Muscle of arm (tissue), 14 donors: ENCODE data around the gene MXD4. TPM values are rescaled to one million over a fixed set of nuclear protein-coding genes. Genes with fewer than 3 reads are reported as not detected.

Experiments used
- DNase-seq: peaks from one replicate; pipeline ENCODE4 v3.0.0-alpha.2; 2013
- long read RNA-seq, 11 donors: transcript quantifications; one replicate each; lab custom pipeline, GENCODE V29; 2026
- polyA plus RNA-seq, 12 donors: library from polyadenylated mRNA; unstranded; fragments of 120-200 nt; gene quantifications; one replicate each; pipeline ENCODE4 v1.2.1, GENCODE V29; 2013; ENCODE audit not compliant: insufficient read length in 12 of 12

Gene MXD4, protein sequence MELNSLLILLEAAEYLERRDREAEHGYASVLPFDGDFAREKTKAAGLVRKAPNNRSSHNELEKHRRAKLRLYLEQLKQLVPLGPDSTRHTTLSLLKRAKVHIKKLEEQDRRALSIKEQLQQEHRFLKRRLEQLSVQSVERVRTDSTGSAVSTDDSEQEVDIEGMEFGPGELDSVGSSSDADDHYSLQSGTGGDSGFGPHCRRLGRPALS
- polyA plus RNA-seq = 10 to 100 TPM in 11 of 12 donors, not detected in 1; 42.1 to 72.4 (median 50.0) TPM
- long read RNA-seq, donor 1, full-length matches to known transcripts = 26 of 26 reads
- long read RNA-seq, donor 1, partial matches to known transcripts = 0 of 26 reads
- long read RNA-seq, donor 1, other reads (novel, unspliced or antisense) = 0 of 26 reads
- long read RNA-seq, donor 2, full-length matches to known transcripts = 30 of 30 reads
- long read RNA-seq, donor 2, partial matches to known transcripts = 0 of 30 reads
- long read RNA-seq, donor 2, other reads (novel, unspliced or antisense) = 0 of 30 reads
- long read RNA-seq, donor 3, full-length matches to known transcripts = 9 of 34 reads
- long read RNA-seq, donor 3, partial matches to known transcripts = 25 of 34 reads
- long read RNA-seq, donor 3, other reads (novel, unspliced or antisense) = 0 of 34 reads
- long read RNA-seq, donor 4, full-length matches to known transcripts = 8 of 8 reads
- long read RNA-seq, donor 4, partial matches to known transcripts = 0 of 8 reads
- long read RNA-seq, donor 4, other reads (novel, unspliced or antisense) = 0 of 8 reads
- long read RNA-seq, donor 5, full-length matches to known transcripts = 67 of 77 reads
- long read RNA-seq, donor 5, partial matches to known transcripts = 10 of 77 reads
- long read RNA-seq, donor 5, other reads (novel, unspliced or antisense) = 0 of 77 reads
- long read RNA-seq, donor 6, full-length matches to known transcripts = 13 of 13 reads
- long read RNA-seq, donor 6, partial matches to known transcripts = 0 of 13 reads
- long read RNA-seq, donor 6, other reads (novel, unspliced or antisense) = 0 of 13 reads
- long read RNA-seq, donor 7, full-length matches to known transcripts = 16 of 16 reads
- long read RNA-seq, donor 7, partial matches to known transcripts = 0 of 16 reads
- long read RNA-seq, donor 7, other reads (novel, unspliced or antisense) = 0 of 16 reads
- long read RNA-seq, donor 8, full-length matches to known transcripts = 55 of 62 reads
- long read RNA-seq, donor 8, partial matches to known transcripts = 7 of 62 reads
- long read RNA-seq, donor 8, other reads (novel, unspliced or antisense) = 0 of 62 reads
- long read RNA-seq, donor 9, full-length matches to known transcripts = 26 of 26 reads
- long read RNA-seq, donor 9, partial matches to known transcripts = 0 of 26 reads
- long read RNA-seq, donor 9, other reads (novel, unspliced or antisense) = 0 of 26 reads
- long read RNA-seq, donor 10, full-length matches to known transcripts = 41 of 41 reads
- long read RNA-seq, donor 10, partial matches to known transcripts = 0 of 41 reads
- long read RNA-seq, donor 10, other reads (novel, unspliced or antisense) = 0 of 41 reads
- long read RNA-seq, donor 11, full-length matches to known transcripts = 12 of 12 reads
- long read RNA-seq, donor 11, partial matches to known transcripts = 0 of 12 reads
- long read RNA-seq, donor 11, other reads (novel, unspliced or antisense) = 0 of 12 reads

DNA sequence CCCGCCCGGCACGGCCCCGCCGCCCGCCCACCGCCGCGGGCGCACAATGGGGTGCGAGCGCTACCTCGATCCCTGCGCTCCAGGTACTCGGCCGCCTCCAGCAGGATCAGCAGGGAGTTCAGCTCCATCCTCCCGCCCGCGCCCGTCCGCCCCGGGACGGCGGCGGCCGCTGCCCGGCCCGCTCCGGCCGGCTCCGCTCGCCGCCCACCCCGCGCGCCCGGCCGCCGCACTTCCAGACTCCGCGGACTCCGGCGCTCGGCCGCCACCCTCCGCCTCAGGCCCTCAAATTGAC is at the start of gene MXD4:
TSS of gene MXD4 (minus strand) at position 257 of the 292 bp plus-strand sequence. CDS start at position 128, 129 bp downstream.
- DNase-seq = no peak

DNA sequence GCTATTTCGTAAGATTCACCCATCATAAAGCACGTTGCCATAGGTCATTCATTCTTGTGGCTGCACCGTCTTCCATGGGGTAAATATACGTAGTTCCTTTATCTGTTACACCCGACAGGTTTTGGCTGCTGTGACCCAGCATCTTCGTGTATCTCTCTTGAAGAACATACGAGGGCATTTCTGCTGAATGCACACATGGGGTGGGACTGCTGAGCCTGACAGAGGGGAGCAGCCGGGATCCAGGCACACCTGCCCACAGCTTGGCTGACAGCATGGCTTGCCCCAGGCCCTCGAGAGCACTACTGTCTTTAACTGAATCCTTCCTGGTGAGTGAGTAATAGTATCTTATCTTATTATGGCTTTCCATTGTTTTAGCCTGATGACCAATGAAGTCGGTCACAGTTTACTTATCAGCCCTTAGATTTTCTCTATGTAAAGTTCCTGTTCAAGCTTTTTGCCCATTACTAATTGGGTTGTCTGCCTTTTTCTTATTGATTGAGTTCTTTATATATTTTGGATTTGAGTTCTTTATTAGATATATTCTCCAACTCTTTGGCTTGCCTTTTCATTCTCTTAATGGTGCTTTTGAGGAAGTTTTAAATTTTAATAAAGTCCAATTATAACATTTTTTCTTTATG is 45.0 kb upstream of the MXD4 start:
- DNase-seq = no peak

DNA sequence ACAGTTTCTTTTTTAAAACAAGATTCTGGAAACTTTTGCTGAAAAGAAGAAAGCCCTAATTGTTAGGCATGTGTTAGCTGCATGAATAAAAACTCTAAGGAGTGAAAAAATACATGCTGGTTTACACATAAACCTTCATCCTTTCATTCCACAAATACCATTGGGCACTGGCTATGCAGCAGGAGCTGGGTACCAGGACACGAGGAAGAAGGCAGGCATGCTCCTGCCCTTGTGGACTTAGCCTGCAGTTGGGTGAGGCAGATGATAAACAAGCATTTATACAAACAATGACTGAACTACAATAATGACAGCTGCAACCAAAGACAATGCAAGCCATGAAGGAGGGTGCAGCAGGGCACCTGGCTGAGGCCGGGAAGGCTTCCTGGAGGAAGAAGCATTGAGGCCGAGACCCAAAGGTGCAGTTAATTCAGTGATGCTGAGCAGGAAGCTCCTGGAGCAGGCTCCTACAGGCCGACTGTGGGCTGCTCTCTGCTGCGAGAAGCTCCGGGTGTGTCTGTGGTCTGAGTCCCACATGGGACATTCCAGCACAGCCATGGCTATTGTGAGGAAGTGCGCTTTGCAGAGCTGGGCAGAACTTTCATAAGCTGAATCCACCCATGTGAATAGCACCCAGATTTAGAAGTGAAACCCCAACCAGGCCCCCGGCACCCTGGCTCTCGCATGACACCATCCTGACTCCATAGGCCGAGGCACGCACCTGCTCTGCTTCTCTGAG is 44.0 kb upstream of the MXD4 start:
- no peak for DNase-seq

DNA sequence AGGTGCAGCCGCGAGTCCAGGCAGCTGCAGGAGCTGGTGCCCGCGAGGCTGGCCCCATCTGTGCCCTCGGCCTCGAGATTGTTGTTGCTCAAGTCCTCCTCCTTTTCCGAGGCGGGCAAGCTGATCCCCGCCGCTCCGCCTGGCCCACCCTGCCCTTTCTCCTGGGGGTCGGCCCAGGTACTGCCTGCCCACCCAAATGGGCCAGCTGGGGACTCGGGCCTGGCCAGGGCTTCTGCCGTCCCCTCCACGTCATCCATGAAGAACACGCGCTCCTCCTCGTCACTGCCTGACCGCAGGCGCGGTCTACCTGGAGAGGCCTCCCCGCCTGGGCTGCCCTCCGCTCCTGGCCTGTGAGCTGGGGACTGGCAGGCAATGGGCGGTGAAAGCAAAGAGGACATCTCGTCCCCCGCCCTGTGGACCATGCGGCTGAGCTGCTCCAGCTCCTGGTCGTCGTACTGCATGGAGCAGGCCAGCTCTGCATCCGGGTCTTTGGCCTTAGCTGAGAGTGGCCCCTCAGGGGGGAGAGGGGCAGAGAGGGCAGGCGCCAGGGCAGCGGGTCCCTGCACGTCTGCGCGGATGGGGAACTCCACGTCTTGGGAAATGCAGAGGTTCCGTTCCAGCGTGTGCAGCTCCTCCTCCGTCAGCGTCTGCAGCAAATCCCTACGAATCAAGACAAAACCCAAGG is 43.1 kb upstream of the MXD4 start:
- DNase-seq = no peak

DNA sequence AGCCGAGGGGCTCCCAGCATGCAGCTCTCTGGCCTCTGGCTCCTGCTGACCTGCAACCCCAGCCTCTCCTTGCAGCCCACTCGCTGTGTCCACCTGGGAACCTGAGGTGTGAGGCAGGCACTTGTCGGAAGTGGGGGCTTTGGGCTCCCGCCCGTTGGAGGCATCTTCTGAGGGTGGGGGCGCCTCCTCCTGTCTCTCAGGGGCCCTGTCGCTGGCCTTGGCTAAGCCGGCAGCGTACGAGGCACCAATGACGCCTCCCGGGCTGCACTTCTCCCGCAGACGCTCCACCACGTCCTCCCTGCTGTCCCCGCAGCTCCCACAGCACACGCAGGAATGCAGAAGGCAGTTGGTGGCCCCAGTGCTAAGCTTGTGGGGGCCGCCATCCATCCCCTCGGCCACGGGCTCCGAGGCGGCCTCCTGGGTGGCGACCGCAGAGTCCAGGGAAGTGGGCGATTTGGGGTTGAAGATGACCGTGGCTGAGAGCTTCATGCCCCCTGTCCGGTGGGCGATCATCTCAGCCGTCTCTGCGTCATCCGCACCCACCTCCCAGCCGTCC is 42.5 kb upstream of the MXD4 start:
- DNase-seq = no peak

DNA sequence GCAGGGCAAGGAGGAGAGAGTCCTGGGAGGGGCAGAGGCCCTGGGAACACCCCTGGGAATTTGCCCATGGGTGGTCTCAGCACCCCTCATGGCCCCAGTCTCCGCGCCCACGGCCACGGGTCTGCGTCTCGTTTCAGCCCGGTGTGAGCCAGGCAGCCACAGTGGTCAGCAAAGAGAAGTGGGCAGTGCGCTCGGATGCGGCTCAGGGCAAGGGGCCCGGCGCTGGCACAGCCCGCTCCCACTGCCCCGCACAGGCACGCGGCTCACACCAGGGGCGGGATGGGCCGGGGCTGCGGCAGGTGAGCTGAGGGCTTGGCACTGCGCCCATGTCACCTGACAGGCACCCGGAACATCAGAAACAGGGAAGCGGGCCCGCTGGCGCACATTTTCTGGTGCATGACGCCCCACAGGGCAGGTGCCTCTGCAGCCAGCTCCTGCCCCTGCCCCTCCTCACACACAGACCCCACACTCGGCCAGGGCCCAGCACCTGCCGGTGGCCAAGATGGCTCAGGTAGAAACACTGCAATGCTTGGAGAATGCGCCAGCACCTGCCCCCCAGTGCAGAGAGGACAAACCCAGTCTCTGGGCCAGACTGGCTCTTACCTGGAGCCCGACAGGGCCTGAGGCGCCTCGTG is 41.9 kb upstream of the MXD4 start:
- no peak for DNase-seq

DNA sequence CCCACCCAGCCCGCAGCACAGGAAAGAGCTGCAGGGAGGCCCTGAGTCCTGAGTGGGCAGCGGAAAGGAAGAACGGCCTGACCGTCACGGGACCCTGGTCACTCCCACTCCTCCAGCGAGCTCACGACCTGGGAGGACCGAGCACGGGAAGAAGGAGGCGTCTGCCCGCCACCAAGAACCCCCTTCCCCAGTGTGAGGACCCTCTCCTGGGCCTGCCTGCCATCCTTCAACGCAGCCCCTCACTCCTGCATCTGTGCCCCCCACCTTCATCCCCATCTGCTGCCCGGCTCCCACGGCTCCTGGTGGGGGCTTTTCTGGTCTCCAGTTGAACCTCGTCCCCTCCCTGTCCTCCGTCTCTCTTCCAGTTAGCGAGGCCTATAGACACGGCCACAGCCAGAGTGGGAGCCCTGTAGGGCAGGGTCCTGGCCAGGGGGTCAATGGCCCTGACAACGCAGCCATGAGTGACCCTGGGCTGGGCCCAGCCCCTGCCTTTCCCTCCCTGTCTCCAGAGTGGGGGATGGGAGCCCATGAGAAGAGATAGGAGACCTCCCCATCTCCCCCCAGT is 41.3 kb upstream of the MXD4 start:
- no peak for DNase-seq

DNA sequence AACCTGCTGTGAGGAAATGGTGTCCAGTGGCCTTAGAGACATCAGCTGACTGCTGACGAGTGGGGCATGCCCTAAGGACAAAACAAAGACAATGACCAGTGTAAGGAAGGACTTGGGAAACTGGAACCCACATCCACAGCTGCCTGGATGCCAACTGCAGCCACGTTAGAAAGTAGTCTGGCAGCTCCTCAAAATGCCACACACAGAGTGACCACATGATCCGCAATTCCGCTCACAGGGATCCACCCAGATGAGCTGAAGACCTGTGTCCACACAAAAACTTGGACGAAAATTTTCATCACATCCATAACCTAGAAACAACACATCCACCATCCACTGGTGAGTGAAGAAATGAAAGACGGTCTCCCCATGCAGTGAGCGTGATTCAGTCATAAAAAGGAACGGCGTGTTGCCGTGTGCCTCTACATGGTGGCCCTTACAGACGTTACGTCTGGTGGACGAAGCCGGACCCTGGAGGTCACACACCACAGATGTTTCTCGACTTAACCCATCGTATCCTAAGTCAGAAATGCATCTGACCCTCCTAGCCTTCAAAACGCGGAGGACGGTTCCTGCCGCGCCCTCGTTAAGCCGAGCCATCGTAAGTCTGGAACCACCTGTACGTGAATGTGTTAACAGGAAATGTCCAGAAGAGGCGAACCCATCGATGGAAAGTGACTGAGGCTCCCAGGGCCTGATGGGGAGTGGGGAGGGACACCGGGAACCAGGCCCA is 40.6 kb upstream of the MXD4 start:
- no peak for DNase-seq

DNA sequence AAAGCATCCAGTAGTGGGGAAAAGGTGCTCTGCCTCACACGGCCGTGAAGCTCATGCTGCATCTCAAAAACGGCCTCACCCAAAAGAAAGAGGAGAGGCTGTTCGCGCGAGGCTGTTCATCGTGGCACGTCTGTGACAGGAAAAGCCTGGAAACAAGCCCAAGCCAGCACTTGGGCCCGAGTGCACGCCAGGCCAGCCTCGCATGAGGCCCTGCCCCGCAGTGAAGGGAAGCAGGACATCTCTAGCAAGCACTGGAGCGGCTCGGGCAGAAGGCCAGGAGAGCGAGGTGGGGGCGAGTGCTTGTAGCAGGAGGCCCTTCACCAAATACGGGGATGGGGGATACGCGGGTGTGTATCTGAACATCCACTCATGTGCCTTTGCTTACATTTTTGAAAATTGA is 39.9 kb upstream of the MXD4 start:
- no peak for DNase-seq

DNA sequence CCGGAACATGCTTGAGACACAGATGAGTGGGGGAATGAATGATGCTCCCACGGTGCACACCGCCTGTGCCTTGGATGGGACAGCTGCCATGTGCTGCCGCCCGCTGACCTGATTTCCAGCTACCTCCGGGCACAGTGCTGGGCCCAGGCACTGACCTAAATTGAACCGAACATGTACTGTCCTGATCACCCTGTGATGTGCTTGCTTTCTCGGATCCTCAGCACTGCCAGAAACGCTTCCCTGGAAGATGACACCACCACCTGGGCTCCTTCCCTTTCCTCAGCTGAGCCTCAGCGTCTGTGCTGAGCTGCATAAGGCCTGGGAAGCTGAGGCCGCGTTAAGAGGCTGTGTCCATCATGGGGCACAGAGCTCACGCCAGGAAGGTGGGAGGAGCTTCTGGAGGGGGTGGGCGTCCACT is 39.3 kb upstream of the MXD4 start:
- DNase-seq = no peak

DNA sequence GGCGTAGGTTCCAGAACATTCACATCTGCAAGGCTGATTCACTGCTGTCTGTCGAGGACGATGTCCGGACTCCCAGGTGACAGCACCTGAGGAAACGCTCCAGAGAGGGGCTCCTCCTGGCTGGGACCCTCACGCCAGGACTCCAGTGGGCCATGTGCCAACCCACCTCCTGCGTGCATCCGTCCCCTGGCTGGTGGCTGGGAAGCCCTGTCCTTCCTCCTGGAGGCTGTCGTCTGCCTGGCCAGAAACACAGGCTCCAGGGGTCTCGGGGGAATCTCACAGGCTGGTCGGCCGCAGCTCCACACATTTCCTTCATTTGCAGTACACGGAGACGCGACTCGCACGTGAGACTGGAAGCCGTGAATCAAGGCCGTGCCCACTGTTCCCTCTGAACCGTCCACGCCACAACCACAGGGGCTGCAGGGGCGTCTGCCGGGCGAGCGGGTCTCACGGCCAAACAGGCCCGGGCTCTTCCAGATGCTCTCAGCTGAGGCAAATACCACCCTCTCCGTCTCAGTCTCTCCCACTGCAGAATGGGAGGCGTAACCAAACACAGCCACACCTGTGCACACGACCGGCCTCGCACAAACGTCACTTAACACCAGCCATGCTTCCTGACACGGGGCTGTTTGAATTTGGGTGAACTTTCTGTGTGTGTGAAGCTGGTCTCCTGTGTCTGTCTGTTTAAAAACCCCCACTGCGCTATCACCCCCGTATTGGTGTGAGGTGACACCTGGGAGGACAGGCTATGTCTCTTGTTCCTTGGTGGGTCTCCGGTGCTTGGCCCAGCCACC is 38.7 kb upstream of the MXD4 start:
- DNase-seq = no peak

DNA sequence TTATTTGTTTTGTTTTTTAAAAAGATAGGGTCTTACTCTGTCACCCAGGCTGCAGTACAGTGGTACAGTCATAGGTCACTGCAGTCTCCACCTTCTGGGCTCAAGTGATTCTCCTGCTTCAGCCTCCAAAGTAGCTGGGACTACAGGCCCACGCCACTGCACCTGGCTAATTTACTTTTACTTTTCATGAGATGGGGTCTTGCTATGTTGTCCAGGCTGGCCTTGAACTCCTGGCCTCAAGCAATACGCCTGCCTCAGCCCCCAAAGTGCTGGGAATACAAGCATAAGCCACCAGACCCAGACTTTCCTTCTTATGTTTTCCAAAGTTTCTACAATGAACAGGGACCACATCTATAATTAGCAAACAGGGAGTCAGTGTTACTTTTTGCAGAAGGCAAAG is 37.9 kb upstream of the MXD4 start:
- no peak for DNase-seq

DNA sequence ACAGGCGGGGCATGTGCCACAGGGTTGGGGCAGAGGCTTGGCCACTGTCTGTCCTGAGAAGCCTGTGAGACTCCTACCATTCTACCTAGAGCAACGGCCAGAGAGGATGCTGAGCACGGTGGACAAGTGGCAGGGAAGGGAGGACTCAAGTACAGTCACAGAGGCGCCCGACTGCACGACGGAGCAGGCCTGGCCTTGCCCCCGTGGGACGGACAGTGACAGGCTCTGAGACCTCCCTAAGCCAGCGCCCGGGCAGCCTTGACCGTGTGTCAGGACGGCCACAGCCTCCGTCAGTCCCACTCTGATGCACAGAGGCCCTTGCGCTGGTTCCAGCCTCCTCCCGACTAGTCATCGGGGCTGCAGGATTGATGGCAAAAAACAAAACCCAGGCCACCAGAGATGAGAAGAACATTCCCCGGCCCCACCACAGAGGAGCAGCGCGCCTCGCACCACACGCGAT is 36.7 kb upstream of the MXD4 start:
- no peak for DNase-seq

DNA sequence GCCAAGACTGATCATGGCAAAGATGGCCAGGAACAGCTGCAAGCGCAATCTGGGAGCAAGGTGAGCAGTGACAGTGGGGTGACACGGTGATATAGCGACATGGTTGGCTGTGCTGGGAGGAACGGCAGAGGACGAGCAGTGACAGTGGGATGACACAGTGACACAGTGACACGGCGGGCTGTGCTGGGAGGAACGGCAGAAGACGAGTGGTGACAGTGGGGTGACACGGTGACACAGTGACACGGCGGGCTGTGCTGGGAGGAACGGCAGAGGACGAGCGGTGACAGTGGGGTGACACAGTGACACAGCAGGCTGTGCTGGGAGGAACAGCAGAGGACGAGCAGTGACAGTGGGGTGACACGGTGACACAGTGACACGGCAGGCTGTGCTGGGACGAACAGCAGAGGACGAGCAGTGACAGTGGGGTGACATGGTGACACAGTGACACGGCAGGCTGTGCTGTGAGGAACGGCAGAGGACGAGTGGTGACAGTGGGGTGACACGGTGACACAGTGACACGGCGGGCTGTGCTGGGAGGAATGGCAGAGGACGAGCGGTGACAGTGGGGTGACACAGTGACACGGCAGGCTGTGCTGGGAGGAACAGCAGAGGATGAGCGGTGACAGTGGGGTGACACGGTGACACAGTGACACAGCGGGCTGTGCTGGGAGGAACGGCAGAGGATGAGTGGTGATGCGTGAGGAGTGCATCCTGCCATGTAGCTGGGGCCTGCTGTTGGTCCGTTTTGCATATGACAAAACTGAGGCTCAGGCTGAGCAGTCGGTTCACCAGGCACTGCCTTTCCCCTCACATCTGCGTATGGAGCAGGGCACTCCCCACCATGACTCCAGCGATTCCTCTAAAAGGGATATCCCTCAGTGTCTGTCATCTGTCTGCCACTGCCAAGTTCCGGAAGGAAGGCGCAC is 36.0 kb upstream of the MXD4 start:
- no peak for DNase-seq
